ENCODE data around the gene DAB1. TPM values are rescaled to one million over a fixed set of nuclear protein-coding genes. Genes with fewer than 3 reads are reported as not detected.
A peak's percentile ranks its signal among the peaks of the same experiment; 100 is the strongest.

Gene DAB1
- polyA plus RNA-seq, 4 donors = 3.0 to 77.0 (median 24.3) TPM

- H3K4me3 ChIP-seq (ENCODE audit: low read depth in 1 of 3, low read length in 3 of 3) = no peak overlapping the region
- no peaks in the 10 kb centered on the region for H3K27me3 ChIP-seq (ENCODE audit: control insufficient read depth in 3 of 3, insufficient read depth in 3 of 3, low read length in 3 of 3)
- FAIRE-seq (no peak), DNase-seq (no peak)
- WGBS, 3 donors = 72 to 87% (median 86%) methylated on average over 8 of the region's 8 CpGs
- peaks cover 0 to 12% (median 0%) of the 10 kb centered on the region in 3 donors for H3K4me1 ChIP-seq (ENCODE audit: control insufficient read depth in 3 of 3, insufficient read depth in 2 of 3, low read depth in 1 of 3, low read length in 2 of 3)
- H3K9me3 ChIP-seq (ENCODE audit: control insufficient read depth in 2 of 2, insufficient read depth in 1 of 2, low read depth in 1 of 2, low read length in 1 of 2) = peaks cover 0 to 5% of the 10 kb centered on the region in 2 donors
- H3K36me3 ChIP-seq (ENCODE audit: control insufficient read depth in 3 of 3, insufficient read depth in 2 of 3, low read depth in 1 of 3, low read length in 3 of 3) = peaks cover 0 to 22% (median 0%) of the 10 kb centered on the region in 3 donors
- no peak overlapping the region for H3K27ac ChIP-seq (ENCODE audit: low read depth in 1 of 3, low read length in 2 of 3)
These were observed 152.7 kb downstream of the DAB1 start for GRCh38 chr1:57270927-57271698.

DNA sequence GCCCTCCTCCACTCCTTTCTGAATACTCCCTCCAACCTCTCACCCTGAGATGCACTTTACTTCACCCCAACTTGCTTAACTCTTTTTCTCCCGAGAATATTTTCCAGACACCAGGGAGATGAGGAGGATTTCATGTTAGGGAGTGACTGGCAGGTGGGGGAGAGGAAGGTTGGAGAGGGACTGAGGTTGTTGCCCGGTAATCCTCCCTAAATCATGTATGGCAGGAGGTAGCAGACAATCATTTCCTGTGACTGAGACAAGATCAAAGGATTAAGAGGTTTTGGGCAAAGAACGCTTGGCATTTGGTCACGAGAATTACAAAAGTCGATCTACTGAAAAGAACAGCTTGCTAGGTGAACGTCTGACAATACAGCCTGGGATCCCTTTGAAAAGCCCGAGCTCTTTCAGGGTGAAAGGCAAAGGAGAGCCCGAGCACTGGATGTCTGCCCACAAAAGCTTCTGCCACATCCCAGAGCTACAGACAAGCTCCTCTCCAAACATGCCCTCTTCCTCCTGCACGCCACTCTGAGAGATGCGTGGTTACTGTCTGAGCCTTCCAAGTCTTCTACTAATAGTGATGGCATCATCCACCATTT is 154.1 kb downstream of the DAB1 start:
- WGBS, 3 donors = 68 to 83% (median 71%) methylated on average over 10 of the region's 10 CpGs
- no peak overlapping the region for H3K27ac ChIP-seq (ENCODE audit: low read depth in 1 of 3, low read length in 2 of 3)
- FAIRE-seq = no peak

DNA sequence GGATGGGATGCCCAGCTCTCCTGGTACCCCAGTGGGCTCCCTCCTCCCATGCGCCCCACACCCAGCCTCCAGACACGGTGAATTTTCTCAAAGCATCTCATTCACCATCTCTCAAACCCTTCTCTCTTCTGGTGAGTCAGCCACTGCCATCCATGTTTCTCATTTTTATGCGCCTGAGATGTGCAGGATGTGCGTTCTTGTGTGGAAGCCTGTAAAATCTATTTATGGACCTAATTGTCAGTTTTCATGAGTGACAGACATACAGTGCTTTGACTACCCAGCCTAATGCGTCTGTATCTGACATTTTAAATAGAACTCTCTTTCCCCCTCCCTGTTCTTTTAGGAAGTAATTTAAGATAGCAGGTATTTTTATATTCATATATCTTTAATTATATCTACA is 158.8 kb downstream of the DAB1 start:
- Histone ChIP-seq H3K27me3 (ENCODE audit: control insufficient read depth in 3 of 3, insufficient read depth in 3 of 3, low read length in 3 of 3) (no peaks in the 10 kb centered on the region), H3K27ac (ENCODE audit: low read depth in 1 of 3, low read length in 2 of 3) (no peak overlapping the region), H3K36me3 (ENCODE audit: control insufficient read depth in 3 of 3, insufficient read depth in 2 of 3, low read depth in 1 of 3, low read length in 3 of 3) (peaks cover 0 to 5% (median 0%) of the 10 kb centered on the region in 3 donors), H3K9me3 (ENCODE audit: control insufficient read depth in 2 of 2, insufficient read depth in 1 of 2, low read depth in 1 of 2, low read length in 1 of 2) (peaks cover 0 to 5% of the 10 kb centered on the region in 2 donors), H3K4me1 (ENCODE audit: control insufficient read depth in 3 of 3, insufficient read depth in 2 of 3, low read depth in 1 of 3, low read length in 2 of 3) (peaks cover 0 to 12% (median 0%) of the 10 kb centered on the region in 3 donors), H3K4me3 (ENCODE audit: low read depth in 1 of 3, low read length in 3 of 3) (no peak overlapping the region)
- DNase-seq = no peak
- 83 to 89% (median 86%) methylated on average over 5 of the region's 5 CpGs for WGBS, 3 donors
- FAIRE-seq = no peak

More for the DNA sequence above, 154.1 kb downstream of the DAB1 start:
- H3K27me3 ChIP-seq (ENCODE audit: control insufficient read depth in 3 of 3, insufficient read depth in 3 of 3, low read length in 3 of 3) = no peaks in the 10 kb centered on the region
- H3K9me3 ChIP-seq (ENCODE audit: control insufficient read depth in 2 of 2, insufficient read depth in 1 of 2, low read depth in 1 of 2, low read length in 1 of 2) = peaks cover 0 to 5% of the 10 kb centered on the region in 2 donors
- DNase-seq = no peak
- no peak overlapping the region for H3K4me3 ChIP-seq (ENCODE audit: low read depth in 1 of 3, low read length in 3 of 3)
- peaks cover 0 to 12% (median 0%) of the 10 kb centered on the region in 3 donors for H3K4me1 ChIP-seq (ENCODE audit: control insufficient read depth in 3 of 3, insufficient read depth in 2 of 3, low read depth in 1 of 3, low read length in 2 of 3)
- peaks cover 0 to 25% (median 0%) of the 10 kb centered on the region in 3 donors for H3K36me3 ChIP-seq (ENCODE audit: control insufficient read depth in 3 of 3, insufficient read depth in 2 of 3, low read depth in 1 of 3, low read length in 3 of 3)

- WGBS, 3 donors = 87 to 98% (median 91%) methylated on average over 3 of the region's 3 CpGs
- FAIRE-seq (no peak), DNase-seq (no peak)
- Histone ChIP-seq H3K27me3 (ENCODE audit: control insufficient read depth in 3 of 3, insufficient read depth in 3 of 3, low read length in 3 of 3) (no peaks in the 10 kb centered on the region), H3K36me3 (ENCODE audit: control insufficient read depth in 3 of 3, insufficient read depth in 2 of 3, low read depth in 1 of 3, low read length in 3 of 3) (peaks cover 0 to 3% (median 2%) of the 10 kb centered on the region in 3 donors), H3K4me1 (ENCODE audit: control insufficient read depth in 3 of 3, insufficient read depth in 2 of 3, low read depth in 1 of 3, low read length in 2 of 3) (peaks cover 0 to 2% (median 0%) of the 10 kb centered on the region in 3 donors), H3K27ac (ENCODE audit: low read depth in 1 of 3, low read length in 2 of 3) (no peak overlapping the region), H3K4me3 (ENCODE audit: low read depth in 1 of 3, low read length in 3 of 3) (no peak overlapping the region), H3K9me3 (ENCODE audit: control insufficient read depth in 2 of 2, insufficient read depth in 1 of 2, low read depth in 1 of 2, low read length in 1 of 2) (peaks cover 0 to 6% of the 10 kb centered on the region in 2 donors)
These were observed 161.4 kb downstream of the DAB1 start for GRCh38 chr1:57262472-57262871.

GRCh38 chr1:57258557-57259325 is 165.1 kb downstream of the DAB1 start:
- H3K9me3 ChIP-seq (ENCODE audit: control insufficient read depth in 2 of 2, insufficient read depth in 1 of 2, low read depth in 1 of 2, low read length in 1 of 2) = peaks cover 0 to 3% of the 10 kb centered on the region in 2 donors
- FAIRE-seq = no peak
- H3K36me3 ChIP-seq (ENCODE audit: control insufficient read depth in 3 of 3, insufficient read depth in 2 of 3, low read depth in 1 of 3, low read length in 3 of 3) = peaks cover 0 to 3% (median 0%) of the 10 kb centered on the region in 3 donors
- H3K27me3 ChIP-seq (ENCODE audit: control insufficient read depth in 3 of 3, insufficient read depth in 3 of 3, low read length in 3 of 3) = no peaks in the 10 kb centered on the region
- no peak overlapping the region for H3K27ac ChIP-seq (ENCODE audit: low read depth in 1 of 3, low read length in 2 of 3)
- H3K4me1 ChIP-seq (ENCODE audit: control insufficient read depth in 3 of 3, insufficient read depth in 2 of 3, low read depth in 1 of 3, low read length in 2 of 3) = no peaks in the 10 kb centered on the region
- no peak for DNase-seq
- H3K4me3 ChIP-seq (ENCODE audit: low read depth in 1 of 3, low read length in 3 of 3) = no peak overlapping the region
- 89 to 92% (median 89%) methylated on average over 5 of the region's 5 CpGs for WGBS, 3 donors

- Histone ChIP-seq H3K27me3 (ENCODE audit: control insufficient read depth in 3 of 3, insufficient read depth in 3 of 3, low read length in 3 of 3) (no peaks in the 10 kb centered on the region), H3K4me1 (ENCODE audit: control insufficient read depth in 3 of 3, insufficient read depth in 2 of 3, low read depth in 1 of 3, low read length in 2 of 3) (no peaks in the 10 kb centered on the region), H3K36me3 (ENCODE audit: control insufficient read depth in 3 of 3, insufficient read depth in 2 of 3, low read depth in 1 of 3, low read length in 3 of 3) (peaks cover 0 to 3% (median 0%) of the 10 kb centered on the region in 3 donors), H3K27ac (ENCODE audit: low read depth in 1 of 3, low read length in 2 of 3) (no peak overlapping the region), H3K9me3 (ENCODE audit: control insufficient read depth in 2 of 2, insufficient read depth in 1 of 2, low read depth in 1 of 2, low read length in 1 of 2) (peaks cover 0 to 3% of the 10 kb centered on the region in 2 donors), H3K4me3 (ENCODE audit: low read depth in 1 of 3, low read length in 3 of 3) (no peak overlapping the region)
- 80 to 88% (median 81%) methylated on average over 5 of the region's 5 CpGs for WGBS, 3 donors
- DNase-seq = no peak
- FAIRE-seq = no peak
These were observed 167.9 kb downstream of the DAB1 start for GRCh38 chr1:57255945-57256344.

DNA sequence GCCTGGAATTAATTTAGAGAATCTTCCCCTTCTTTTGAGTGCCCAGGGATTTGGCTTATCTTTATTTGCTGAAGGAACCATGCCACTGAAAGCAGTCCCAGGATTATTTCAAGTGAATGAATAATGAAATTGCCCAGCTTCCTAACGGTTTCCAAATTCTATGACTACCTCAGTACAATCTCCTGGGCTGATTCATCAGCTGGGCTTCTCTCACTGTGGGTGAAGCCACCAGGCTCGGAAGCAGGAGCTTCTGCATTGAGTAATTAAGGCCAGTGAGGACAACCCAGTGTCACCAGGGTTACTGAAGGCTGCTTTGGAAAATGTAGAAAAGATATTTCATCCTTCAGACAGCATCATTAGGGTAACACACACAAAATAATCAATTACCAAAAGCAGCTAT is 169.8 kb downstream of the DAB1 start:
- FAIRE-seq = no peak
- Histone ChIP-seq H3K9me3 (ENCODE audit: control insufficient read depth in 2 of 2, insufficient read depth in 1 of 2, low read depth in 1 of 2, low read length in 1 of 2) (peaks cover 0 to 3% of the 10 kb centered on the region in 2 donors), H3K4me1 (ENCODE audit: control insufficient read depth in 3 of 3, insufficient read depth in 2 of 3, low read depth in 1 of 3, low read length in 2 of 3) (no peaks in the 10 kb centered on the region), H3K27ac (ENCODE audit: low read depth in 1 of 3, low read length in 2 of 3) (no peak overlapping the region), H3K4me3 (ENCODE audit: low read depth in 1 of 3, low read length in 3 of 3) (no peak overlapping the region), H3K36me3 (ENCODE audit: control insufficient read depth in 3 of 3, insufficient read depth in 2 of 3, low read depth in 1 of 3, low read length in 3 of 3) (peaks cover 0 to 3% (median 0%) of the 10 kb centered on the region in 3 donors), H3K27me3 (ENCODE audit: control insufficient read depth in 3 of 3, insufficient read depth in 3 of 3, low read length in 3 of 3) (no peaks in the 10 kb centered on the region)
- 35 to 51% (median 39%) methylated on average over 2 of the region's 2 CpGs for WGBS, 3 donors
- DNase-seq = no peak

DNA sequence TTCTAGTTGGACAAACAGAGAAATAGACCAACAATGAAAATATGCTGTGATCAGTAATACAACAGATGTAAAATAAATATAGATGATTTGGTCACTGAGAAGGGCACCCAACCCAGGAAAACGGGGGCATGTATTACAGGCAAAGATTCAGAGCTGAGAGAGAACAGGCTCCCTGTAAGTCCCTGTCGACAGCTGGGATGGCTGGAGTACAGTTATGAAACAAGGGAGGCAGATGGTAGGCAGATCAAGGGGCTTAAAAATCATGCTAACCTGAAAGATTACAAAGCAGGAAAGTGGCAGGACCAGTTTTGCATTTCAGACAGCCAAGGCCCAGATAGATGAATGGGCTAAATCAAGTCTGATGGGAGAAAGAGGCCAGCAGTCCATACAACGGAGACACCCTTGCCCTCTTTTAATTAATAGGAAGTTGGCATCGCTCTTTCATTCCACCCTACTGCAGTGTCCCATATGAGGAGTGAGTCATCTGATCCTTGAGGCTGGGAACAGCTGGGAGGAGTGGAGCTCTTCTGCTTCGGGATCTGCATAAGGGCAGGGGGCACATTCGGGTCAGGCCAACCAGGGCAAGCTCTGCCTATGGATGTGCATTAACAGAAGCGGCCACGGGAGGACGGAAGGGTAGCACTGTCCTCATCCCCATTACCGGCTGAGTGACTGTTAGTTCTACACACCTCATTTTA is 171.1 kb downstream of the DAB1 start:
- Histone ChIP-seq H3K27ac (ENCODE audit: low read depth in 1 of 3, low read length in 2 of 3) (no peak overlapping the region), H3K27me3 (ENCODE audit: control insufficient read depth in 3 of 3, insufficient read depth in 3 of 3, low read length in 3 of 3) (no peaks in the 10 kb centered on the region), H3K36me3 (ENCODE audit: control insufficient read depth in 3 of 3, insufficient read depth in 2 of 3, low read depth in 1 of 3, low read length in 3 of 3) (no peaks in the 10 kb centered on the region), H3K4me3 (ENCODE audit: low read depth in 1 of 3, low read length in 3 of 3) (no peak overlapping the region), H3K9me3 (ENCODE audit: control insufficient read depth in 2 of 2, insufficient read depth in 1 of 2, low read depth in 1 of 2, low read length in 1 of 2) (peaks cover 0 to 3% of the 10 kb centered on the region in 2 donors), H3K4me1 (ENCODE audit: control insufficient read depth in 3 of 3, insufficient read depth in 2 of 3, low read depth in 1 of 3, low read length in 2 of 3) (no peaks in the 10 kb centered on the region)
- WGBS, 3 donors = 62 to 75% (median 62%) methylated on average over 10 of the region's 10 CpGs
- no peak for FAIRE-seq
- DNase-seq = peak in 1 of 2 donors; percentile 24

Data from small intestine (tissue), 7 donors.